ENCODE data around the gene H6PD. TPM values are rescaled to one million over a fixed set of nuclear protein-coding genes. Genes with fewer than 3 reads are reported as not detected.

Gene H6PD
- total and polyA plus RNA-seq, 2 donors (not counting 3 experiments of a cell fraction or from before 2014, with no cell fraction given): 24.5 to 29.0 TPM

GRCh38 chr1:9319789-9320519, 85.4 kb downstream of the H6PD start:
- Histone ChIP-seq H4K20me1 (replicated peaks; ENCODE audit: control insufficient read depth, extremely low read depth, insufficient read depth, low read length) (peaks cover 5% of the 10 kb centered on the region), H3K4me2 (ENCODE audit: insufficient read depth, low read length) (no peak overlapping the region), H3K27me3 (ENCODE audit: control insufficient read depth in 2 of 2, insufficient read depth in 2 of 2, low read length in 2 of 2) (no peaks in the 10 kb centered on the region), H3K4me3 (replicated peaks in 1 of 3; ENCODE audit: insufficient read depth in 1 of 3, low read depth in 1 of 3, low read length in 3 of 3) (no peak overlapping the region), H2AFZ (ENCODE audit: low read depth, low read length) (no peak overlapping the region), H3K27ac (ENCODE audit: insufficient read depth, low read depth, low read length) (no peak overlapping the region), H3K9me1 (replicated peaks; ENCODE audit: control insufficient read depth, extremely low read depth, insufficient read depth, low read length) (no peaks in the 10 kb centered on the region), H3K9me3 (replicated peaks; ENCODE audit: control insufficient read depth, insufficient read depth, low read length) (no peaks in the 10 kb centered on the region), H3K79me2 (ENCODE audit: control insufficient read depth, insufficient read depth, low read length) (peaks cover 95% of the 10 kb centered on the region), H3K9ac (replicated peaks; ENCODE audit: extremely low read depth, insufficient read depth, low read length) (no peak overlapping the region), H3K4me1 (ENCODE audit: control insufficient read depth, extremely low read depth, insufficient read depth, low read length) (peaks cover 18% of the 10 kb centered on the region), H3K36me3 (ENCODE audit: control insufficient read depth in 2 of 2, extremely low read depth in 1 of 2, insufficient read depth in 2 of 2, low read length in 2 of 2) (peaks cover 0 to 16% of the 10 kb centered on the region in 2 experiments)
- dilution Hi-C loops (cut with MboI; ENCODE audit: extremely low pct_ligation_motif_present, low sequenced_read_pairs) (no loop called here), intact Hi-C loops (cut with micrococcal nuclease) (loop anchor here (2.0 kb wide), 1 partner anchor 13 kb away; no protein-coding TSS in a partner anchor)
- no peak for DNase-seq (ENCODE audit: low read depth, low spot score)
- CTCF ChIA-PET: interaction anchor here (1.2 kb wide), 1 partner anchor 30 kb away, joined by 5 read pairs; no protein-coding TSS in a partner anchor
- no TSS peak for BruUV-seq (replicated peaks)
- no peak for FAIRE-seq
- TF ChIP-seq JUN (IDR thresholded peaks at IDR 0.05; ENCODE audit: borderline replicate concordance, insufficient read depth, insufficient read length, low read depth) (no peak), MAX (IDR thresholded peaks at IDR 0.05; ENCODE audit: insufficient read depth, insufficient read length) (no peak), POLR2A (IDR thresholded peaks at IDR 0.05; ENCODE audit: low read depth, low read length) (no peak), EZH2 (IDR thresholded peaks at IDR 0.05; ENCODE audit: borderline replicate concordance, low read depth, low read length, severe bottlenecking) (no peak), FOS (IDR thresholded peaks at IDR 0.05; ENCODE audit: borderline replicate concordance, insufficient read depth, low read length) (no peak), POLR2AphosphoS5 (IDR thresholded peaks at IDR 0.05; ENCODE audit: insufficient read depth, low read depth, low read length) (no peak), CTCF (IDR thresholded peaks at IDR 0.05; ENCODE audit: extremely low read depth in 1 of 2, insufficient read depth in 1 of 2, low read depth in 1 of 2, low read length in 2 of 2) (no peak), MYC (IDR thresholded peaks at IDR 0.05; ENCODE audit: low read depth, low read length) (no peak), GATA2 (IDR thresholded peaks at IDR 0.05; ENCODE audit: insufficient read depth, insufficient read length, low read depth, low read length) (no peak)
- POLR2A ChIA-PET: no interaction called here

Other genes starting within 250 kb of the H6PD start
- gene SLC2A7, start 208.4 kb upstream of the H6PD start, total RNA-seq: not detected in 2 replicates
- not detected in 2 replicates for gene SLC2A7, start 208.4 kb upstream of the H6PD start, polyA plus RNA-seq
- gene SLC2A5, start 165.1 kb upstream of the H6PD start, total RNA-seq: not detected in 2 replicates
- not detected in 2 replicates for gene SLC2A5, start 165.1 kb upstream of the H6PD start, polyA plus RNA-seq
- gene GPR157, start 105.7 kb upstream of the H6PD start, total RNA-seq: 5.2 and 6.5 TPM in 2 replicates
- 1.0 and 1.2 TPM in 2 replicates for gene GPR157, start 105.7 kb upstream of the H6PD start, polyA plus RNA-seq
- gene SPSB1, start 58.1 kb downstream of the H6PD start, total RNA-seq: 41.9 and 50.9 TPM in 2 replicates
- 61.2 and 66.7 TPM in 2 replicates for gene SPSB1, start 58.1 kb downstream of the H6PD start, polyA plus RNA-seq